HepG2 (cell line): ENCODE data around the gene ZFX. TPM values are rescaled to one million over a fixed set of nuclear protein-coding genes. Genes with fewer than 3 reads are reported as not detected.

Experiments used
- ATAC-seq: fragments of 200-7000 bp; cut with Tn5 transposase; 3 replicates; pipeline ENCODE4 v1.9.1; 2020; ENCODE audit warnings: mild to moderate bottlenecking, moderate library complexity
- BruUV-seq: library from RNA; stranded (reverse); fragments of 400-500 nt; replicated peaks from 2 replicates; lab custom pipeline; 2021; lab: Mats Ljungman, UMichigan
- CTCF ChIA-PET: fragments of 300-600 bp; formaldehyde crosslinking; extraction: SDS; loops from one replicate; lab custom pipeline; 2021; ENCODE audit warnings: low total read pairs, inconsistent platforms, low intra/inter-chr PET ratio; lab: Yijun Ruan, JAX
- POLR2A ChIA-PET: fragments of 350-600 bp; sonication (Branson Sonifier 250); formaldehyde crosslinking; loops from one replicate; lab custom pipeline; 2020; ENCODE audit warnings: antibody characterized with exemption, inconsistent platforms; lab: Yijun Ruan, JAX
- DNase-seq: peaks from one replicate; pipeline ENCODE4 v3.0.0-alpha.2; 2015; ENCODE audit warnings: low spot score
- FAIRE-seq: peaks from 3 replicates; lab custom pipeline; 2011; peaks lifted over from hg19 to GRCh38; lab: Jason Lieb, UNC
- H2AFZ ChIP-seq: one replicate; pipeline ENCODE4 v1.6.1; 2011; ENCODE audit warnings: low read length, inconsistent platforms
- H3K27ac ChIP-seq: fragments of 300-600 bp; 3 replicates; pipeline ENCODE4 v1.8.0; 2011; ENCODE audit warnings: mixed run types, mild to moderate bottlenecking, mixed read lengths, low read length, inconsistent platforms; ENCODE audit not compliant: insufficient read depth; ENCODE audit errors: extremely low read length
- H3K27me3 ChIP-seq, 2 experiments: fragments of 200-600 bp in 1 of 2; 2 replicates in 1 of 2; 3 replicates in 1 of 2; pipeline versions ENCODE4 v1.6.0 to v1.8.0; 2011; ENCODE audit warnings: low read length in 2 of 2, mild to moderate bottlenecking in 2 of 2, moderate library complexity in 2 of 2, inconsistent platforms in 1 of 2; ENCODE audit not compliant: insufficient read depth in 2 of 2, control insufficient read depth in 1 of 2
- H3K36me3 ChIP-seq, 2 experiments: fragments of 200-600 bp in 1 of 2; replicated peaks in 1 of 2; 2 replicates in 1 of 2; 3 replicates in 1 of 2; pipeline versions ENCODE4 v1.5.1 to v1.8.0; 2011; ENCODE audit warnings: low read length in 2 of 2, inconsistent platforms in 1 of 2; ENCODE audit not compliant: insufficient read depth in 2 of 2, control insufficient read depth in 1 of 2
- H3K4me1 ChIP-seq: 2 replicates; pipeline ENCODE4 v1.5.1; 2012; ENCODE audit warnings: low read length, inconsistent platforms; ENCODE audit not compliant: insufficient read depth
- H3K4me2 ChIP-seq: 2 replicates; pipeline ENCODE4 v1.6.0; 2011; ENCODE audit warnings: low read depth, low read length, inconsistent platforms
- H3K4me3 ChIP-seq, 3 experiments: fragments of 200-600 bp in 1 of 3; sonication (generic), shearing (Covaris generic) in 1 of 3; replicated peaks in 1 of 3; 2 replicates each; pipeline ENCODE4 v1.5.1; 2011 to 2016; ENCODE audit warnings: low read length in 3 of 3, inconsistent platforms in 2 of 3, low read depth in 2 of 3, mild to moderate bottlenecking in 2 of 3, control low read depth in 1 of 3, mixed read lengths in 1 of 3; ENCODE audit not compliant: insufficient read depth in 1 of 3
- H3K79me2 ChIP-seq: one replicate; pipeline ENCODE4 v1.6.1; 2011; ENCODE audit warnings: low read length, inconsistent platforms; ENCODE audit not compliant: insufficient read depth
- H3K9ac ChIP-seq: 2 replicates; pipeline ENCODE4 v1.6.0; 2011; ENCODE audit warnings: mild to moderate bottlenecking, low read depth, low read length, inconsistent platforms; ENCODE audit not compliant: insufficient read depth
- H3K9me3 ChIP-seq: 2 replicates; pipeline ENCODE4 v1.5.1; 2012; ENCODE audit warnings: mild to moderate bottlenecking, low read length
- H4K20me1 ChIP-seq: 2 replicates; pipeline ENCODE4 v1.6.0; 2011; ENCODE audit warnings: inconsistent platforms, mild to moderate bottlenecking, low read length, moderate library complexity; ENCODE audit not compliant: insufficient read depth
- CCAR2 ChIP-seq: fragments of 200-400 bp; formaldehyde crosslinking; optimal IDR thresholded peaks from 2 replicates; pipeline ENCODE3; 2018; ENCODE audit warnings: low read depth, mild to moderate bottlenecking, low read length, moderate library complexity
- CHD2 ChIP-seq: IDR thresholded peaks from 2 replicates; pipeline ENCODE4 v1.6.1; 2011; ENCODE audit warnings: low read depth, low read length, improper control_type of control experiment
- KAT7 ChIP-seq: IDR thresholded peaks from 2 replicates; pipeline ENCODE4 v1.6.1; 2018; ENCODE audit warnings: borderline replicate concordance, missing compliant biosample characterization
- MIER2 ChIP-seq: IDR thresholded peaks from 2 replicates; pipeline ENCODE4 v1.6.1; 2016; ENCODE audit warnings: missing biosample characterization, missing genetic modification reagents
- NR2F6 ChIP-seq, 2 experiments: IDR thresholded peaks; 2 replicates each; pipeline ENCODE4 v1.6.1; 2016; ENCODE audit warnings: antibody characterized with exemption in 1 of 2, mild to moderate bottlenecking in 1 of 2
- POLR2AphosphoS5 ChIP-seq: IDR thresholded peaks from 2 replicates; pipeline ENCODE4 v1.6.1; 2012; ENCODE audit warnings: low read depth, low read length
- SKI ChIP-seq: fragments of 450-650 bp; IDR thresholded peaks from one replicate; pipeline ENCODE4 v1.6.1; 2018; ENCODE audit warnings: mild to moderate bottlenecking; ENCODE audit not compliant: partially characterized antibody
- SNAI1 ChIP-seq: sonication (generic); formaldehyde crosslinking; IDR thresholded peaks from 2 replicates; pipeline ENCODE4 v1.5.0; 2020; ENCODE audit warnings: mild to moderate bottlenecking, missing genetic modification reagents, borderline replicate concordance
- YEATS2 ChIP-seq: sonication (generic); formaldehyde crosslinking; IDR thresholded peaks from 2 replicates; pipeline ENCODE4 v1.4.0; 2020; ENCODE audit warnings: missing genetic modification reagents, borderline replicate concordance
- ZBTB1 ChIP-seq: sonication (generic); formaldehyde crosslinking; IDR thresholded peaks from 2 replicates; pipeline ENCODE4 v1.4.0; 2020; ENCODE audit warnings: missing genetic modification reagents, borderline replicate concordance
- ZFP36L1 ChIP-seq: sonication (generic); formaldehyde crosslinking; IDR thresholded peaks from 2 replicates; pipeline ENCODE4 v1.8.0; 2022; ENCODE audit warnings: mild to moderate bottlenecking, missing genetic modification reagents, moderate library complexity
- ZFP37 ChIP-seq: sonication (generic); formaldehyde crosslinking; IDR thresholded peaks from 2 replicates; pipeline ENCODE4 v1.4.0; 2020; ENCODE audit warnings: missing genetic modification reagents, borderline replicate concordance
- ZNF292 ChIP-seq: sonication (generic); formaldehyde crosslinking; IDR thresholded peaks from 2 replicates; pipeline ENCODE4 v1.8.1; 2022; ENCODE audit warnings: mild to moderate bottlenecking, low read depth, missing genetic modification reagents, borderline replicate concordance
- ZNF337 ChIP-seq: sonication (generic); formaldehyde crosslinking; IDR thresholded peaks from 2 replicates; pipeline ENCODE4 v1.5.1; 2020; ENCODE audit warnings: missing genetic modification reagents, low read depth, mild to moderate bottlenecking, borderline replicate concordance
- WGBS: methylation state at CpG from one replicate; pipeline ENCODE4 v1.1.6; 2017; ENCODE audit warnings: low lambda C conversion rate; 5-methylcytosine and 5-hydroxymethylcytosine counted together
- in situ Hi-C: cut with HindIII; loops from 2 replicates; pipeline ENCODE4 v1.10.0; 2017; ENCODE audit warnings: low pct_unique_long_range_greater_than_20kb; ENCODE audit not compliant: extremely low pct_ligation_motif_present
- intact Hi-C: fragments of 100-400 bp; cut with micrococcal nuclease; formaldehyde crosslinking; loops from one replicate; pipeline ENCODE4 v1.10.0; 2022; ENCODE audit not compliant: unreplicated experiment
- polyA plus RNA-seq, 8 experiments: library from polyadenylated mRNA; depleted of rRNA in 3 of 8; stranded (reverse) in 7 of 8; unstranded in 1 of 8; fragments of >200 nt; fragmentation: Illumina TruSeq in 4 of 8; extraction: Trizol in 4 of 8; gene quantifications; 2 replicates each; pipeline versions ENCODE4 v1.2.1 to v1.2.3, GENCODE V29; 2011 to 2016; ENCODE audit warnings: low read depth in 4 of 8, missing spikeins in 1 of 8, mixed read lengths in 1 of 8; ENCODE audit not compliant: insufficient read depth in 1 of 8
- total RNA-seq, 5 experiments: library from RNA; depleted of rRNA; stranded (reverse); fragments of >200 nt; fragmentation: Illumina TruSeq; extraction: Trizol; gene quantifications; 2 replicates each; pipeline ENCODE4 v1.2.3, GENCODE V29; 2016; ENCODE audit warnings: low read depth in 1 of 5
- TF ChIP-seq, protein P1 (sequence below): sonication (generic); formaldehyde crosslinking; IDR thresholded peaks from 2 replicates; pipeline ENCODE4 v1.9.0; 2021; ENCODE audit warnings: missing genetic modification reagents, mild to moderate bottlenecking, borderline replicate concordance
- TF ChIP-seq, protein P2 (sequence below): IDR thresholded peaks from 2 replicates; pipeline ENCODE4 v1.6.1; 2012; ENCODE audit warnings: inconsistent platforms
- TF ChIP-seq, protein P3 (sequence below): IDR thresholded peaks from 2 replicates; pipeline ENCODE4 v1.6.1; 2018; ENCODE audit warnings: missing genetic modification reagents

The ZFX gene
- total and polyA plus RNA-seq, 2 of the 13 experiments (the other 11 are each of a cell fraction or from before 2014, with no cell fraction given): 13.8 to 37.3 TPM

DNA sequence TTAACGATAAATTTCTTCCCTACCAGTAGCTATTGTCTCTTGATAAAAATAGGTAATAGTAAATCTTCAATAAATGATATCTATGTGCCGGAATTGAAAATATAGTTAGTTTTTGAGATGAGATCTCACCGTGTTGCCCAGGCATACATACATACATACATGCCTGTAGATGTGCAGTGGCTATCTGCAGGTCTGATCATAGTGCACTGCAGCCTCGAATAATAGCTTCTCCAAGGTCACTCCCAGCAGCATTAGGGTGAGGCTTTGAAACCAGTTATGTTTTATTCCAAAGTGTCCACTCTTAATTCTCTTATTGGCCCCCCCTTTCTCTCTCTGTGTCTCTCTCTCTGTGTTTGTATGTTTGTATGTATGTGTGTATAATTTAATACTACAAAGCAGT lies 37.5 kb downstream of the ZFX start:
- 0 out of 2 replicates have a peak overlapping the region, but pooled peaks have one; percentile 27 for H3K4me2 ChIP-seq
- ATAC-seq (no peak), FAIRE-seq (no peak), DNase-seq (peak; percentile 9)
- H3K79me2 ChIP-seq: peaks cover 47% of the 10 kb centered on the region
- TF ChIP-seq CCAR2: no peak
- no peak for TF ChIP-seq ZBTB1 (CRISPR knock-in tag)
- TF ChIP-seq, protein P1, sequence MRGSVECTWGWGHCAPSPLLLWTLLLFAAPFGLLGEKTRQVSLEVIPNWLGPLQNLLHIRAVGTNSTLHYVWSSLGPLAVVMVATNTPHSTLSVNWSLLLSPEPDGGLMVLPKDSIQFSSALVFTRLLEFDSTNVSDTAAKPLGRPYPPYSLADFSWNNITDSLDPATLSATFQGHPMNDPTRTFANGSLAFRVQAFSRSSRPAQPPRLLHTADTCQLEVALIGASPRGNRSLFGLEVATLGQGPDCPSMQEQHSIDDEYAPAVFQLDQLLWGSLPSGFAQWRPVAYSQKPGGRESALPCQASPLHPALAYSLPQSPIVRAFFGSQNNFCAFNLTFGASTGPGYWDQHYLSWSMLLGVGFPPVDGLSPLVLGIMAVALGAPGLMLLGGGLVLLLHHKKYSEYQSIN: no peak
- TF ChIP-seq SKI: no peak
- no peak for TF ChIP-seq ZFP36L1 (CRISPR knock-in tag)
- TF ChIP-seq, protein P2, sequence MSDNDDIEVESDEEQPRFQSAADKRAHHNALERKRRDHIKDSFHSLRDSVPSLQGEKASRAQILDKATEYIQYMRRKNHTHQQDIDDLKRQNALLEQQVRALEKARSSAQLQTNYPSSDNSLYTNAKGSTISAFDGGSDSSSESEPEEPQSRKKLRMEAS: no peak
- TF ChIP-seq, protein P3, sequence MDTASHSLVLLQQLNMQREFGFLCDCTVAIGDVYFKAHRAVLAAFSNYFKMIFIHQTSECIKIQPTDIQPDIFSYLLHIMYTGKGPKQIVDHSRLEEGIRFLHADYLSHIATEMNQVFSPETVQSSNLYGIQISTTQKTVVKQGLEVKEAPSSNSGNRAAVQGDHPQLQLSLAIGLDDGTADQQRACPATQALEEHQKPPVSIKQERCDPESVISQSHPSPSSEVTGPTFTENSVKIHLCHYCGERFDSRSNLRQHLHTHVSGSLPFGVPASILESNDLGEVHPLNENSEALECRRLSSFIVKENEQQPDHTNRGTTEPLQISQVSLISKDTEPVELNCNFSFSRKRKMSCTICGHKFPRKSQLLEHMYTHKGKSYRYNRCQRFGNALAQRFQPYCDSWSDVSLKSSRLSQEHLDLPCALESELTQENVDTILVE (CRISPR knock-in tag): no peak
- no peak for TF ChIP-seq YEATS2 (CRISPR knock-in tag)
- TF ChIP-seq NR2F6 (IDR thresholded peaks at IDR 0.05): no peak
- TF ChIP-seq NR2F6 (CRISPR knock-in tag; IDR thresholded peaks at IDR 0.05): no peak
- TF ChIP-seq POLR2AphosphoS5: no peak
- no peak for TF ChIP-seq KAT7 (CRISPR knock-in tag)
- TF ChIP-seq MIER2 (CRISPR knock-in tag): no peak
- no peak for TF ChIP-seq CHD2
- no peak for TF ChIP-seq ZFP37
- TF ChIP-seq ZNF292 (CRISPR knock-in tag): no peak
- no peak for TF ChIP-seq SNAI1 (CRISPR knock-in tag)
- TF ChIP-seq ZNF337 (CRISPR knock-in tag): no peak
- intact Hi-C loops: loop anchor here (5.0 kb wide), 1 partner anchor 105 kb away; no protein-coding TSS in a partner anchor
- peak overlapping the region; percentile 87 for H3K27ac ChIP-seq
- H4K20me1 ChIP-seq: 0 out of 2 replicates have a peak, but pooled peaks cover under 1% of the 10 kb centered on the region
- H3K4me1 ChIP-seq: peaks cover 70% of the 10 kb centered on the region
- H3K9me3 ChIP-seq: no peaks in the 10 kb centered on the region
- 58% methylated on average over 3 of the region's 4 CpGs for WGBS
- no peaks in the 10 kb centered on the region for H3K36me3 ChIP-seq
- no peak overlapping the region; a peak in 1 of 6 replicates for H3K4me3 ChIP-seq
- ChIA-PET POLR2A (interaction anchor here (0.9 to 2.1 kb wide), 3 partner anchors 14 to 137 kb away, joined by 3 to 6 read pairs (median 4); partner anchors contain the start of gene ZFX), CTCF (no interaction called here)
- in situ Hi-C loops: no loop called here
- H2AFZ ChIP-seq: no peak overlapping the region
- no TSS peak for BruUV-seq
- 0 out of 2 replicates have a peak overlapping the region, but pooled peaks have one; percentile 22 for H3K9ac ChIP-seq
- no peaks in the 10 kb centered on the region for H3K27me3 ChIP-seq
